GM10266 (cell line): ENCODE data around the gene FBN1.

ENCODE experiments used
- DNase-seq: peaks from one replicate; pipeline ENCODE4 v3.0.0; 2012; ENCODE audit errors: extremely low spot score
- TF ChIP-seq, protein P1 (sequence below): IDR thresholded peaks from 2 replicates; pipeline ENCODE4 v1.5.1; 2012; ENCODE audit warnings: mild to moderate bottlenecking, low read depth; ENCODE audit not compliant: control insufficient read depth, insufficient read depth; ENCODE audit errors: missing control alignments

The FBN1 gene

GRCh38 chr15:48527517-48527916 lies 118.0 kb downstream of the FBN1 start:
- TF ChIP-seq, protein P1, sequence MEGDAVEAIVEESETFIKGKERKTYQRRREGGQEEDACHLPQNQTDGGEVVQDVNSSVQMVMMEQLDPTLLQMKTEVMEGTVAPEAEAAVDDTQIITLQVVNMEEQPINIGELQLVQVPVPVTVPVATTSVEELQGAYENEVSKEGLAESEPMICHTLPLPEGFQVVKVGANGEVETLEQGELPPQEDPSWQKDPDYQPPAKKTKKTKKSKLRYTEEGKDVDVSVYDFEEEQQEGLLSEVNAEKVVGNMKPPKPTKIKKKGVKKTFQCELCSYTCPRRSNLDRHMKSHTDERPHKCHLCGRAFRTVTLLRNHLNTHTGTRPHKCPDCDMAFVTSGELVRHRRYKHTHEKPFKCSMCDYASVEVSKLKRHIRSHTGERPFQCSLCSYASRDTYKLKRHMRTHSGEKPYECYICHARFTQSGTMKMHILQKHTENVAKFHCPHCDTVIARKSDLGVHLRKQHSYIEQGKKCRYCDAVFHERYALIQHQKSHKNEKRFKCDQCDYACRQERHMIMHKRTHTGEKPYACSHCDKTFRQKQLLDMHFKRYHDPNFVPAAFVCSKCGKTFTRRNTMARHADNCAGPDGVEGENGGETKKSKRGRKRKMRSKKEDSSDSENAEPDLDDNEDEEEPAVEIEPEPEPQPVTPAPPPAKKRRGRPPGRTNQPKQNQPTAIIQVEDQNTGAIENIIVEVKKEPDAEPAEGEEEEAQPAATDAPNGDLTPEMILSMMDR, result no peak
- no peak for DNase-seq

DNA sequence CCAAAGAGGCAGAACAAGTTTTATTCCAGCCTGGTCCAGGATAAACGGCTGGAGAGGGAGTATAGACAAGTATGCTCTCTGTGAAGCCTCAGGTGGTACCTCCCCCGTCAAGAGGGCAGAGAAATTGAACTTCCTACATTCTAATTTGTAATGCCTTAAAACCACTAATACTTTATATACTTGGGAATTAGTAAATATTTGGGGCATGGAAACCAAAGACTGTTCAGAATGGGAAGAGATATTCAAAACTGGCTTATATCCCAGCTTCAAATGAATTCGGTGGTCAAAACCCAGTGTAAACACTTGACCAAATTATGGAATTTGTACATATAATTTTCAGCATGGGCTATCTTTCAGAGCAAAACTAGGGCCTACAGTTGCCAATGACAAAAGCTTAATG lies 122.6 kb downstream of the FBN1 start:
- TF ChIP-seq, protein P1, result no peak
- DNase-seq, result no peak

- TF ChIP-seq, protein P1, result no peak
- DNase-seq, result no peak
Measured at GRCh38 chr15:48522123-48522522, 123.4 kb downstream of the FBN1 start.

DNA sequence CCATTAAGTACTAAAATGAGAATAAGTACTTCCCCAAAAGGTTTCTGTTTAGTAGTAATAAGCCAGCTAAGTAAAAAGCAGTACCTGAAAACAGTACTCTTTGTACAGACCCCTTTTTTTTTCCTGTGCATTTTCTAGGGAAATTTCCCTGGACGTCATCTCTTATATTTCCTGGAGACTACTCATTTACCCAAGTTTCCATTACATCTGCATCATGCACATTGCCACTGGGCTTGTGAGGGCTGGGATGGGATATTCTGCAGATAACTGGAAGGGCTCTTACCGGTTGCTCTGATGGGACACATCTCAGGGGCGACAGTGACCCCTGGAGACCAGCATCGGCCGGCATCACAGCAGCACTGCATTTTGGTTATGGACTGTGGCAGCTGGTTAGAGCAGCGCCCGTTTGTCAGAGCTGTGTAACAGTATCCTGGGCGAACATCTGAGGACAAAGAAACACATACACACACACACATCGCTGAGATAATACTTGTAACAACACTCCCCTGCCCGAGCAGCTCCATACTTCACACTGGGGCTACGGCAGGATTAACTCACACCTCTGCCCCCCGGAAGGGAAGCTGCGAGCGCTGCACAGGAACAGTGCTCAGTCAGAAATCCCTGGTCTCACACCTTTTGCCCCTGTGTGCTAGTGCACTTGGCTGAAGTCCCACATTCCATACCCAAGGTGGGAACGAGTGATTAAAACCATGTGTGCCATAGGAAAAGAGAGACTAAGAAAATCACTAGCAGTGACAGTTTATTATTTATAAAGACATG lies 124.9 kb downstream of the FBN1 start:
- TF ChIP-seq, protein P1, result no peak
- no peak for DNase-seq

DNA sequence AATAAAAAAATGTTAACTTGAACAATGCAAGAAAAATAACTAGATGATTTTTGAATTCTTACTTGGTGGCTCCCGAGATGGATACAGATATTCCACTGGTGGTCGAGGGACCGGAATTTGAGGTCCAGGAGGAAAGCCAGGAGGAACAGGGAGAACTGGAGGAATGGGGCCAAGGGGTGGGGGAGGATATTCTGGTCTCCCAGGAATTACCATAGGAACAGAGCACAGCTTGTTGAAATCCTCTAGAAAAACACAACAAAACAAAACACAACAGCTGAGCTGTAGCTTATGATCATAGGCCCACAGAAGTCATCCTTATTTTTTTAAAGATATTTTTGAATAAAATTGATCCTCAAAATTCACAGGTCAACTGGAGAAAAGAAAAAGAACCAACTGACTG lies 129.4 kb downstream of the FBN1 start:
- TF ChIP-seq, protein P1, result no peak

GRCh38 chr15:48515500-48515899 lies 130.0 kb downstream of the FBN1 start:
- no peak for DNase-seq
- TF ChIP-seq, protein P1, result no peak

More for the DNA sequence above, 129.4 kb downstream of the FBN1 start:
- DNase-seq, result no peak

DNA sequence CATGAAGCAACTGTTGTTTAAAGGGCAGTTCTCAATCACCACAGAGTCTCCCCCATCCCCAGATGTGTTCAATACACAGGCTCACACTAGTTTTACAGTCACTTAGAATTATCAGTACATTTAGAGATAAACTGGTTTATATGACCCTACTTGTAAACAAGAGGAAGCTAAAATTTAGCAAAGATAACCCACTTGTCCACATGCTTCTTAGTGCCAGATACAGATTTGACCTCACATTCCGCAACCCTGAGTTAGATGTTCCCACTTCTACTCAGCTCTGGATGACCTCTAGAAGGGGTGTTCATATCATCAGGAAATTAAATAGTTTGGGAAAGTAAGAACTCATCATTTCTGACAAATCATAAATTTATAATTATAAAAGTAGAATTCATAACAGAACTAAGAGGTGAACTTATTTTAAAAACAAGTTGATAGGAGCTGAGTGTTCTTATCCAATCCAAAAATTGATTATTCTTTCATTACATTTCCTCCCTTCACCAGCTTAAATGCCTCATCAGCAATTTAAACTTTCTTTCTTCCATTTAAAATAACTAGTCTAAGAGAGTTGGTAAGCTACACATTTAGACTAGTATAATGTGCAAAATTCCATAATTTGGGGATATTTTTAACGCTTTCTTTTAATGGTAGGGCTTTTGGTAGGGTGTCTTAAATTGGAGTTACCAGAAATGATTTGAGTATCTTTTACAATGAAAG lies 131.2 kb downstream of the FBN1 start:
- TF ChIP-seq, protein P1, result no peak
- DNase-seq, result no peak
